Measurements from ENCODE around the gene ALK. TPM values are rescaled to one million over a fixed set of nuclear protein-coding genes. Genes with fewer than 3 reads are reported as not detected.

ALK gene
- total and polyA plus RNA-seq, 2 donors (not counting 1 experiment from before 2014, with no cell fraction given): not detected

DNA sequence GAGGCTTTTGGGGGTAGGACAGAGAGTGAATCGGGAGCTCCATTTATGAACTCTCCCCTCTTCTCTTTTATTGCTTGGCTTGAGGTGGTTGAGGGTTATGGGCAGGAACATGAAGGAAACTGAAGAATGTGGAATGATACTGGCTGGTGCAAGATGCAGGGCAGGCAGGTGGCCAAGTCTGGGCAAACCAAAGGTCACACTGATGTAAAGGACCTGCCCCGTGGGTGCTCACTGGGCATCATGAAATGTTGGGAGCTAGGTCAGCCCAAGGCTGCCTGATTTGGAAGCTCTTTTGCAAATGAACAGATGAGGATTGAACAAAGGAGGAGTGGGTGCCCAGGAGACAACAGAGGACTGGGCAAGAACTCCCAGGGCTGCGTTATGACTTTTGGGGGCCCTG is 477.2 kb downstream of the ALK start:
- H3K27ac ChIP-seq (ENCODE audit: low read length in 2 of 2): no peak overlapping the region

DNA sequence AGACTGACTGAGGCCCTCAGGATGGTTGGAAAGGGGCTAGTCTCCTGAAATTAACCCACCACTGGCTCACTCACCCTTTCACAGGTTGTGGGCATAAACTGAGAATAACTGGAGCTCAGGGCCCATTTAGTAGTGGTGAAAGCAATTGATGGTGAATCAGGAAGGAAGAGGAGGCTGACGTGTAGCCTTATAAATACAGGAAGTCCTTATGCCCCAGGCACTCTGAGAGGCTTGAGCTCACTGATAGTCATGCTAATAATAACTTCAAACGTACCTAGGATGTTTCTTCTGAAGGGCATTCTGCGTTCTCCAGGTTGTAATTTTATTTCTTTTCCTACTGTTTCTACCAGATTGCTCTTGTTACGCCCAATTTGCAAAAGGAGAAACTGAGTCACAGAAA is 477.8 kb downstream of the ALK start:
- Histone ChIP-seq H3K4me2 (replicated peaks; ENCODE audit: low read depth, low read length, poor library complexity, severe bottlenecking) (no peak overlapping the region), H3K36me3 (replicated peaks in 1 of 2; ENCODE audit: control extremely low read depth in 1 of 2, control insufficient read depth in 1 of 2, extremely low read depth in 1 of 2, insufficient read depth in 2 of 2, low read length in 1 of 2) (no peaks in the 10 kb centered on the region), H3K79me2 (ENCODE audit: control insufficient read depth, insufficient read depth, low read length) (no peaks in the 10 kb centered on the region), H3K27me3 (replicated peaks in 1 of 4; ENCODE audit: control extremely low read depth in 1 of 4, control insufficient read depth in 3 of 4, insufficient read depth in 4 of 4, low read length in 3 of 4) (no peaks in the 10 kb centered on the region), H2AFZ (ENCODE audit: insufficient read depth, low read depth, low read length, poor library complexity, severe bottlenecking) (no peak overlapping the region), H4K20me1 (ENCODE audit: control insufficient read depth, insufficient read depth, low read length, poor library complexity, severe bottlenecking) (no peaks in the 10 kb centered on the region), H3K27ac (ENCODE audit: low read length in 2 of 2) (no peak overlapping the region), H3K9me3 (ENCODE audit: control extremely low read depth in 1 of 3, control insufficient read depth in 2 of 3, insufficient read depth in 1 of 3, low read length in 2 of 3) (no peaks in the 10 kb centered on the region), H3K4me3 (ENCODE audit: control extremely low read depth in 1 of 5, extremely low read depth in 1 of 5, insufficient read depth in 1 of 5, low read depth in 2 of 5, low read length in 4 of 5) (no peak overlapping the region), H3K4me1 (ENCODE audit: control insufficient read depth in 2 of 2, insufficient read depth in 2 of 2, low read length in 2 of 2) (no peaks in the 10 kb centered on the region), H3K9ac (ENCODE audit: low read length) (no peak overlapping the region)
- no peaks in the 10 kb centered on the region for H3K27me3 Mint-ChIP-seq
- TF ChIP-seq EZH2 (IDR thresholded peaks at IDR 0.05; ENCODE audit: borderline replicate concordance, insufficient read depth, low read depth, low read length, poor library complexity, severe bottlenecking): no peak
- TF ChIP-seq, protein P1, sequence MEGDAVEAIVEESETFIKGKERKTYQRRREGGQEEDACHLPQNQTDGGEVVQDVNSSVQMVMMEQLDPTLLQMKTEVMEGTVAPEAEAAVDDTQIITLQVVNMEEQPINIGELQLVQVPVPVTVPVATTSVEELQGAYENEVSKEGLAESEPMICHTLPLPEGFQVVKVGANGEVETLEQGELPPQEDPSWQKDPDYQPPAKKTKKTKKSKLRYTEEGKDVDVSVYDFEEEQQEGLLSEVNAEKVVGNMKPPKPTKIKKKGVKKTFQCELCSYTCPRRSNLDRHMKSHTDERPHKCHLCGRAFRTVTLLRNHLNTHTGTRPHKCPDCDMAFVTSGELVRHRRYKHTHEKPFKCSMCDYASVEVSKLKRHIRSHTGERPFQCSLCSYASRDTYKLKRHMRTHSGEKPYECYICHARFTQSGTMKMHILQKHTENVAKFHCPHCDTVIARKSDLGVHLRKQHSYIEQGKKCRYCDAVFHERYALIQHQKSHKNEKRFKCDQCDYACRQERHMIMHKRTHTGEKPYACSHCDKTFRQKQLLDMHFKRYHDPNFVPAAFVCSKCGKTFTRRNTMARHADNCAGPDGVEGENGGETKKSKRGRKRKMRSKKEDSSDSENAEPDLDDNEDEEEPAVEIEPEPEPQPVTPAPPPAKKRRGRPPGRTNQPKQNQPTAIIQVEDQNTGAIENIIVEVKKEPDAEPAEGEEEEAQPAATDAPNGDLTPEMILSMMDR (IDR thresholded peaks at IDR 0.05): no peak
- ATAC-seq (ENCODE audit: low read depth): no peak
- no peak for DNase-seq
- H3K4me3 Mint-ChIP-seq: no peak overlapping the region
- WGBS (ENCODE audit: insufficient coverage): no CpG with 5 or more reads among the region's 4 CpGs
- no peak overlapping the region for H3K27ac Mint-ChIP-seq
- intact Hi-C loops (cut with micrococcal nuclease): no loop called here
- ChIA-PET POLR2A (no interaction called here), CTCF (no interaction called here)
- H3K9me3 Mint-ChIP-seq (ENCODE audit: insufficient read depth): no peaks in the 10 kb centered on the region
- no peaks in the 10 kb centered on the region for H3K4me1 Mint-ChIP-seq

More for the DNA sequence above, 477.2 kb downstream of the ALK start:
- 100% methylated on average over 1 of the region's 3 CpGs for whole genome bisulfite sequencing (ENCODE audit: insufficient coverage)
- no peaks in the 10 kb centered on the region for H3K27me3 ChIP-seq (replicated peaks in 1 of 4; ENCODE audit: control extremely low read depth in 1 of 4, control insufficient read depth in 3 of 4, insufficient read depth in 4 of 4, low read length in 3 of 4)
- no peak overlapping the region for H3K4me2 ChIP-seq (replicated peaks; ENCODE audit: low read depth, low read length, poor library complexity, severe bottlenecking)
- Mint-ChIP-seq H3K27me3 (no peaks in the 10 kb centered on the region), H3K4me1 (no peaks in the 10 kb centered on the region), H3K4me3 (no peak overlapping the region), H3K27ac (no peak overlapping the region), H3K9me3 (ENCODE audit: insufficient read depth) (no peaks in the 10 kb centered on the region)
- no peaks in the 10 kb centered on the region for H4K20me1 ChIP-seq (ENCODE audit: control insufficient read depth, insufficient read depth, low read length, poor library complexity, severe bottlenecking)
- ChIA-PET POLR2A (no interaction called here), CTCF (no interaction called here)
- no peaks in the 10 kb centered on the region for H3K9me3 ChIP-seq (ENCODE audit: control extremely low read depth in 1 of 3, control insufficient read depth in 2 of 3, insufficient read depth in 1 of 3, low read length in 2 of 3)
- DNase-seq: no peak
- no peak overlapping the region for H3K4me3 ChIP-seq (ENCODE audit: control extremely low read depth in 1 of 5, extremely low read depth in 1 of 5, insufficient read depth in 1 of 5, low read depth in 2 of 5, low read length in 4 of 5)
- no peaks in the 10 kb centered on the region for H3K4me1 ChIP-seq (ENCODE audit: control insufficient read depth in 2 of 2, insufficient read depth in 2 of 2, low read length in 2 of 2)
- H3K36me3 ChIP-seq (replicated peaks in 1 of 2; ENCODE audit: control extremely low read depth in 1 of 2, control insufficient read depth in 1 of 2, extremely low read depth in 1 of 2, insufficient read depth in 2 of 2, low read length in 1 of 2): no peaks in the 10 kb centered on the region
- no peak for ATAC-seq (ENCODE audit: low read depth)
- H2AFZ ChIP-seq (ENCODE audit: insufficient read depth, low read depth, low read length, poor library complexity, severe bottlenecking): no peak overlapping the region
- no peak for TF ChIP-seq EZH2 (IDR thresholded peaks at IDR 0.05; ENCODE audit: borderline replicate concordance, insufficient read depth, low read depth, low read length, poor library complexity, severe bottlenecking)
- TF ChIP-seq, protein P1 (IDR thresholded peaks at IDR 0.05): no peak
- H3K9ac ChIP-seq (ENCODE audit: low read length): no peak overlapping the region
- intact Hi-C loops (cut with micrococcal nuclease): no loop called here
- no peaks in the 10 kb centered on the region for H3K79me2 ChIP-seq (ENCODE audit: control insufficient read depth, insufficient read depth, low read length)
